NB4 (cell line): ENCODE measurements around the gene MIS18A.
"Not testable (repeated sequence)": the region's sequence is repeated elsewhere in the genome, so short reads cannot be mapped to it uniquely, and the experiment has no call there.

Experiments
- DNase-seq: peaks from one replicate; pipeline ENCODE4 v3.0.0; 2010; ENCODE audit warnings: low read depth
- H3K4me3 ChIP-seq: one replicate; pipeline ENCODE4 v1.5.1; 2011; ENCODE audit warnings: mild to moderate bottlenecking, low read depth, low read length, moderate library complexity
- CTCF ChIP-seq: IDR thresholded peaks from one replicate; pipeline ENCODE4 v1.5.1; 2012; ENCODE audit warnings: low read depth, low read length
- MAX ChIP-seq: IDR thresholded peaks from 2 replicates; pipeline ENCODE4 v1.6.1; 2011; ENCODE audit warnings: low read depth, low read length
- MYC ChIP-seq: IDR thresholded peaks from 2 replicates; pipeline ENCODE4 v1.6.1; 2011; ENCODE audit warnings: low read depth, low read length
- POLR2A ChIP-seq: IDR thresholded peaks from 2 replicates; pipeline ENCODE4 v1.6.1; 2011; ENCODE audit warnings: mild to moderate bottlenecking; ENCODE audit not compliant: insufficient read length; ENCODE audit errors: extremely low read depth

Gene MIS18A

GRCh38 chr21:32260130-32260529 is 18.7 kb downstream of the MIS18A start:
- no peak overlapping the region for H3K4me3 ChIP-seq
- TF ChIP-seq MYC = no peak
- DNase-seq = no peak

- DNase-seq, H3K4me3 ChIP-seq: not testable (repeated sequence)
Observed at GRCh38 chr21:32258786-32259048, 20.1 kb downstream of the MIS18A start.

- no peak overlapping the region for H3K4me3 ChIP-seq
- DNase-seq = peak; percentile 82
- peak; percentile 71 for TF ChIP-seq CTCF
- TF ChIP-seq MYC = no peak
- peak; percentile 42; the same call in 1 of the 2 replicates for TF ChIP-seq MAX
- no peak for TF ChIP-seq POLR2A
Observed at GRCh38 chr21:32257962-32258785, 20.7 kb downstream of the MIS18A start.

- DNase-seq = no peak
- no peak for TF ChIP-seq MAX
- no peak for TF ChIP-seq POLR2A
- no peak for TF ChIP-seq CTCF
- TF ChIP-seq MYC = no peak
- H3K4me3 ChIP-seq = no peak overlapping the region
Observed at GRCh38 chr21:32256873-32257620, 21.8 kb downstream of the MIS18A start.

GRCh38 chr21:32256251-32256650 is 22.6 kb downstream of the MIS18A start:
- TF ChIP-seq POLR2A (no peak), MYC (no peak), CTCF (no peak), MAX (no peak)
- DNase-seq = no peak

GRCh38 chr21:32253215-32253641 is 25.6 kb downstream of the MIS18A start:
- no peak overlapping the region for H3K4me3 ChIP-seq
- no peak for DNase-seq
- TF ChIP-seq MAX (no peak), MYC (no peak), POLR2A (no peak), CTCF (no peak)

More at GRCh38 chr21:32256251-32256650, 22.6 kb downstream of the MIS18A start:
- no peak overlapping the region for H3K4me3 ChIP-seq
